Natural killer cell (primary cell): ENCODE results near the gene ARL6. TPM values are rescaled to one million over a fixed set of nuclear protein-coding genes. Genes with fewer than 3 reads are reported as not detected.

Source experiments
- ATAC-seq, 3 donors: fragments of 150-1000 bp in 2 of 3; fragments of 200-7000 bp in 1 of 3; cut with Tn5 transposase; 1 replicate in 1 of 3; 2 replicates in 2 of 3; pipeline ENCODE4 v1.10.0; 2021; ENCODE audit warnings: mild to moderate bottlenecking in 2 of 3, moderate library complexity in 2 of 3
- DNase-seq, 2 donors: peaks; one replicate each; pipeline versions ENCODE4 v3.0.0 to v3.0.0-alpha.2; 2013 to 2021; ENCODE audit warnings: mixed read lengths in 1 of 2
- H3K27ac ChIP-seq: one replicate; pipeline ENCODE4 v1.5.1; 2013; ENCODE audit warnings: mild to moderate bottlenecking, low read length
- H3K27me3 ChIP-seq: one replicate; pipeline ENCODE4 v1.6.1; 2013; ENCODE audit warnings: low read length; ENCODE audit not compliant: control insufficient read depth, insufficient read depth
- H3K36me3 ChIP-seq: one replicate; pipeline ENCODE4 v1.6.1; 2013; ENCODE audit warnings: low read length; ENCODE audit not compliant: control insufficient read depth, insufficient read depth
- H3K4me1 ChIP-seq: one replicate; pipeline ENCODE4 v1.6.1; 2013; ENCODE audit warnings: low read length; ENCODE audit not compliant: control insufficient read depth, insufficient read depth
- H3K4me3 ChIP-seq: one replicate; pipeline ENCODE4 v1.5.1; 2013; ENCODE audit warnings: low read length
- H3K9me3 ChIP-seq: one replicate; pipeline ENCODE4 v1.6.1; 2013; ENCODE audit warnings: low read length; ENCODE audit not compliant: control insufficient read depth, insufficient read depth
- H3K27ac Mint-ChIP-seq, 2 donors: one replicate each; pipeline ENCODE4 v1.8.0; 2022; ENCODE audit warnings: mild to moderate bottlenecking in 2 of 2, mixed read lengths in 2 of 2, moderate library complexity in 1 of 2
- H3K27me3 Mint-ChIP-seq, 2 donors: one replicate each; pipeline ENCODE4 v1.8.0; 2022; ENCODE audit warnings: low read depth in 2 of 2, mixed read lengths in 2 of 2
- H3K36me3 Mint-ChIP-seq: one replicate; pipeline ENCODE4 v1.8.0; 2022; ENCODE audit warnings: mixed read lengths
- H3K4me1 Mint-ChIP-seq, 2 donors: one replicate each; pipeline ENCODE4 v1.8.0; 2022; ENCODE audit warnings: mixed read lengths in 2 of 2
- H3K4me3 Mint-ChIP-seq: one replicate; pipeline ENCODE4 v1.8.0; 2022; ENCODE audit warnings: mild to moderate bottlenecking, moderate library complexity, mixed read lengths
- H3K9me3 Mint-ChIP-seq, 2 donors: one replicate each; pipeline ENCODE4 v1.8.0; 2022; ENCODE audit warnings: mixed read lengths in 2 of 2
- WGBS: methylation state at CpG from one replicate; pipeline ENCODE4 v1.1.7; 2013; ENCODE audit warnings: missing lambda C conversion rate; ENCODE audit not compliant: insufficient coverage; 5-methylcytosine and 5-hydroxymethylcytosine counted together
- intact Hi-C: fragments of 100-400 bp; cut with micrococcal nuclease; formaldehyde crosslinking; loops from one replicate; pipeline ENCODE4 v1.14.2; 2022
- total RNA-seq, 4 donors: library from RNA; stranded (reverse); fragments of 120-200 nt in 1 of 4; gene quantifications; one replicate each; pipeline versions ENCODE4 v1.2.3 to v1.2.4, GENCODE V29; 2013 to 2022
- TF ChIP-seq, protein P1 (sequence below): fragments of 200-600 bp; IDR thresholded peaks from one replicate; pipeline ENCODE4 v1.8.0; 2022; ENCODE audit warnings: antibody characterized with exemption

Gene ARL6
- total RNA-seq, 3 donors from 2014 or later (not counting 1 experiment from before 2014, with no cell fraction given) = 2.1 to 4.9 (median 2.3) TPM

GRCh38 chr3:97816811-97817210 lies 52.3 kb downstream of the ARL6 start:
- Histone ChIP-seq H3K36me3 (no peaks in the 10 kb centered on the region), H3K9me3 (no peaks in the 10 kb centered on the region), H3K4me1 (peaks cover 8% of the 10 kb centered on the region), H3K4me3 (no peak overlapping the region), H3K27ac (no peak overlapping the region), H3K27me3 (no peaks in the 10 kb centered on the region)
- intact Hi-C loops = no loop called here
- DNase-seq (no peak), ATAC-seq (no peak)
- TF ChIP-seq, protein P1, sequence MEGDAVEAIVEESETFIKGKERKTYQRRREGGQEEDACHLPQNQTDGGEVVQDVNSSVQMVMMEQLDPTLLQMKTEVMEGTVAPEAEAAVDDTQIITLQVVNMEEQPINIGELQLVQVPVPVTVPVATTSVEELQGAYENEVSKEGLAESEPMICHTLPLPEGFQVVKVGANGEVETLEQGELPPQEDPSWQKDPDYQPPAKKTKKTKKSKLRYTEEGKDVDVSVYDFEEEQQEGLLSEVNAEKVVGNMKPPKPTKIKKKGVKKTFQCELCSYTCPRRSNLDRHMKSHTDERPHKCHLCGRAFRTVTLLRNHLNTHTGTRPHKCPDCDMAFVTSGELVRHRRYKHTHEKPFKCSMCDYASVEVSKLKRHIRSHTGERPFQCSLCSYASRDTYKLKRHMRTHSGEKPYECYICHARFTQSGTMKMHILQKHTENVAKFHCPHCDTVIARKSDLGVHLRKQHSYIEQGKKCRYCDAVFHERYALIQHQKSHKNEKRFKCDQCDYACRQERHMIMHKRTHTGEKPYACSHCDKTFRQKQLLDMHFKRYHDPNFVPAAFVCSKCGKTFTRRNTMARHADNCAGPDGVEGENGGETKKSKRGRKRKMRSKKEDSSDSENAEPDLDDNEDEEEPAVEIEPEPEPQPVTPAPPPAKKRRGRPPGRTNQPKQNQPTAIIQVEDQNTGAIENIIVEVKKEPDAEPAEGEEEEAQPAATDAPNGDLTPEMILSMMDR = no peak
- 88% methylated on average over 1 of the region's 2 CpGs for WGBS
- H3K4me1 Mint-ChIP-seq = peaks cover 8 to 10% of the 10 kb centered on the region in 2 donors
- no peak overlapping the region for H3K27ac Mint-ChIP-seq
- H3K4me3 Mint-ChIP-seq = no peak overlapping the region
- no peaks in the 10 kb centered on the region for H3K9me3 Mint-ChIP-seq
- H3K27me3 Mint-ChIP-seq = peaks cover 21 to 30% of the 10 kb centered on the region in 2 donors
- no peaks in the 10 kb centered on the region for H3K36me3 Mint-ChIP-seq

- Histone ChIP-seq H3K36me3 (no peaks in the 10 kb centered on the region), H3K4me3 (no peak overlapping the region), H3K9me3 (no peaks in the 10 kb centered on the region), H3K27me3 (peaks cover 4% of the 10 kb centered on the region), H3K27ac (no peak overlapping the region), H3K4me1 (peaks cover 17% of the 10 kb centered on the region)
- intact Hi-C loops = no loop called here
- H3K9me3 Mint-ChIP-seq = no peaks in the 10 kb centered on the region
- DNase-seq (no peak), ATAC-seq (no peak)
- no peak overlapping the region for H3K4me3 Mint-ChIP-seq
- TF ChIP-seq, protein P1 = no peak
- peaks cover 17 to 19% of the 10 kb centered on the region in 2 donors for H3K4me1 Mint-ChIP-seq
- H3K36me3 Mint-ChIP-seq = peaks cover 4% of the 10 kb centered on the region
- no peak overlapping the region for H3K27ac Mint-ChIP-seq
- 97% methylated on average over 3 of the region's 3 CpGs for WGBS
- peaks cover 29 to 37% of the 10 kb centered on the region in 2 donors for H3K27me3 Mint-ChIP-seq
Measured at GRCh38 chr3:97817965-97818364, 53.4 kb downstream of the ARL6 start.

- DNase-seq (no peak), ATAC-seq (no peak)
- intact Hi-C loops = no loop called here
- Histone ChIP-seq H3K27ac (no peak overlapping the region), H3K9me3 (no peaks in the 10 kb centered on the region), H3K4me1 (peaks cover 17% of the 10 kb centered on the region), H3K36me3 (no peaks in the 10 kb centered on the region), H3K27me3 (peaks cover 4% of the 10 kb centered on the region), H3K4me3 (no peak overlapping the region)
- H3K4me1 Mint-ChIP-seq = peaks cover 19 to 22% of the 10 kb centered on the region in 2 donors
- H3K27ac Mint-ChIP-seq = peak overlapping the region; percentile 55 to 80
- 89% methylated on average over 5 of the region's 5 CpGs for WGBS
- no peaks in the 10 kb centered on the region for H3K9me3 Mint-ChIP-seq
- peaks cover 42 to 49% of the 10 kb centered on the region in 2 donors for H3K27me3 Mint-ChIP-seq
- TF ChIP-seq, protein P1 = no peak
- H3K4me3 Mint-ChIP-seq = peak overlapping the region; percentile 95
- peaks cover 6% of the 10 kb centered on the region for H3K36me3 Mint-ChIP-seq
Measured at GRCh38 chr3:97820780-97821179, 56.2 kb downstream of the ARL6 start.

DNA sequence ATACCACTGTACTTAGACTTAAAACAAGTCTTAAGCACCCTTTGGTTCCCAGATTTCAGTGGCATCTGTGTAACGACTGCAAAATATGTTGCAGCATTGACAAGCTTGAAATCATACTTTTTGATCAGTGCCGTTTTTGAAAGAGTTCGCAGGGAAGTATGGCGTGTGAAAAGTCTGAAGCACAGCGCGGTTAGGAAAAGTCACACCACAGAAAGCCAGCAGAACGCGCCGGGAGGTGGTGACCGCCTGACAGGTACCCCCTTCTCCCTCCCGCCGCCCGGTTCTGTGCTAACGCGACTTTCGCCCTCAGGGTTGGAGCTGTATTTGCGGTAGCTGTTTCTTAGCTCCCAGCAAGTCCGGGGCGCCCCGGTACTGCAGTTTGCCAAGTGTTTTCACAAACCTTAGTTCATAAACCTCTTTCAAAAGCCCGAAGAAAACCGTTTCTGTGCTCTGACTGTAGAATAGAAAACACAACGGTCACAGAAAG lies 56.8 kb downstream of the ARL6 start:
- H3K27me3 Mint-ChIP-seq = peaks cover 42 to 49% of the 10 kb centered on the region in 2 donors
- no peaks in the 10 kb centered on the region for H3K9me3 Mint-ChIP-seq
- Histone ChIP-seq H3K4me1 (peaks cover 17% of the 10 kb centered on the region), H3K9me3 (no peaks in the 10 kb centered on the region), H3K4me3 (peak overlapping the region; percentile 40), H3K27ac (peak overlapping the region; percentile 18), H3K36me3 (no peaks in the 10 kb centered on the region), H3K27me3 (peaks cover 4% of the 10 kb centered on the region)
- TF ChIP-seq, protein P1 = no peak
- H3K4me3 Mint-ChIP-seq = peak overlapping the region; percentile 95
- H3K27ac Mint-ChIP-seq = peak overlapping the region; percentile 55 to 80
- ATAC-seq (peak; percentile 46 to 49 (median 46)), DNase-seq (peak in 1 of 2 donors; percentile 38)
- intact Hi-C loops = no loop called here
- under 1% methylated on average over 23 of the region's 23 CpGs for WGBS
- peaks cover 19 to 22% of the 10 kb centered on the region in 2 donors for H3K4me1 Mint-ChIP-seq
- peaks cover 6% of the 10 kb centered on the region for H3K36me3 Mint-ChIP-seq
